A549 (cell line): ENCODE measurements around the gene NUB1.

ENCODE experiments used
- BHLHE40 ChIP-seq: IDR thresholded peaks from 2 replicates; pipeline ENCODE4 v1.6.1; 2012; ENCODE audit warnings: low read depth, low read length, inconsistent platforms
- CTCF ChIP-seq: fragments of >200 bp; sonication (Bioruptor Twin); formaldehyde crosslinking; IDR thresholded peaks from 3 replicates; pipeline ENCODE4 v1.5.1; 2016
- EP300 ChIP-seq, 2 experiments: fragments of >200 bp; sonication (Bioruptor Twin); formaldehyde crosslinking; IDR thresholded peaks; 2 replicates in 1 of 2; 3 replicates in 1 of 2; pipeline ENCODE4 v1.6.1; 2016 to 2017
- JUN ChIP-seq, 2 experiments: fragments of >200 bp; sonication (Bioruptor Twin); formaldehyde crosslinking; IDR thresholded peaks; 2 replicates in 1 of 2; 3 replicates in 1 of 2; pipeline ENCODE4 v1.6.1; 2016 to 2017
- MAX ChIP-seq: IDR thresholded peaks from 2 replicates; pipeline ENCODE4 v1.6.1; 2012
- PHF8 ChIP-seq: fragments of 200-600 bp; sonication (generic); IDR thresholded peaks from 2 replicates; pipeline ENCODE4 v1.6.1; 2016; ENCODE audit warnings: low read depth, mild to moderate bottlenecking, antibody characterized with exemption, moderate library complexity, borderline replicate concordance
- POLR2A ChIP-seq: IDR thresholded peaks from 2 replicates; pipeline ENCODE4 v1.6.1; 2012; ENCODE audit warnings: mild to moderate bottlenecking, low read length
- RAD21 ChIP-seq, 2 experiments: fragments of >200 bp in 1 of 2; sonication (Bioruptor Twin) in 1 of 2; formaldehyde crosslinking in 1 of 2; IDR thresholded peaks in 1 of 2; conservative IDR thresholded peaks in 1 of 2; 2 replicates in 1 of 2; 3 replicates in 1 of 2; pipeline ENCODE4 v1.6.1; 2012 to 2018; ENCODE audit warnings: inconsistent platforms in 1 of 2
- RARB ChIP-seq: fragments of 250-450 bp; sonication (Bioruptor Pico); IDR thresholded peaks from 2 replicates; pipeline ENCODE4 v1.8.0; 2021; ENCODE audit warnings: mild to moderate bottlenecking, moderate library complexity
- REST ChIP-seq: fragments of 200-600 bp; sonication (generic); IDR thresholded peaks from 2 replicates; pipeline ENCODE4 v1.6.1; 2016; ENCODE audit warnings: antibody characterized with exemption, mild to moderate bottlenecking, moderate library complexity
- SMC3 ChIP-seq: fragments of >200 bp; sonication (Bioruptor Twin); formaldehyde crosslinking; IDR thresholded peaks from 3 replicates; pipeline ENCODE4 v1.6.1; 2018; ENCODE audit warnings: inconsistent platforms
- SREBF2 ChIP-seq: fragments of 450-650 bp; IDR thresholded peaks from 2 replicates; pipeline ENCODE4 v1.6.1; 2014; ENCODE audit warnings: mild to moderate bottlenecking, moderate library complexity
- TP53 ChIP-seq: fragments of 250-450 bp; sonication (Bioruptor Pico); IDR thresholded peaks from 2 replicates; pipeline ENCODE4 v1.5.0; 2021; ENCODE audit warnings: mild to moderate bottlenecking, moderate library complexity

GRCh38 chr7:151298765-151299164 lies 42.8 kb upstream of the NUB1 start:
- TF ChIP-seq CTCF (no peak), JUN (IDR thresholded peaks at IDR 0.05) (no peak), REST (no peak), POLR2A (no peak), BHLHE40 (no peak), EP300 (IDR thresholded peaks at IDR 0.05) (no peak), RARB (no peak), SMC3 (no peak), MAX (no peak), SREBF2 (no peak), TP53 (no peak), PHF8 (no peak), RAD21 (conservative IDR thresholded peaks at IDR 0.05 in 1 of 2, IDR thresholded peaks at IDR 0.05 in 1 of 2) (no peak)
